Mucosa of descending colon (tissue), 3 donors: ENCODE measurements around the gene SLC38A11. TPM values are rescaled to one million over a fixed set of nuclear protein-coding genes. Genes with fewer than 3 reads are reported as not detected.

Experiments
- ATAC-seq: fragments of 200-7000 bp; cut with Tn5 transposase; one replicate; pipeline ENCODE4 v1.9.1; 2020; ENCODE audit warnings: mild to moderate bottlenecking, moderate library complexity
- DNase-seq, 3 donors: peaks; one replicate each; pipeline ENCODE4 v3.0.0-alpha.2; 2020
- H3K36me3 ChIP-seq: fragments of 200-600 bp; one replicate; pipeline ENCODE4 v1.8.0; 2021; ENCODE audit warnings: low read depth, mild to moderate bottlenecking
- H3K4me1 ChIP-seq: fragments of 200-600 bp; one replicate; pipeline ENCODE4 v1.8.0; 2021; ENCODE audit warnings: low read depth, mild to moderate bottlenecking
- H3K4me3 ChIP-seq: fragments of 200-600 bp; one replicate; pipeline ENCODE4 v1.8.0; 2021; ENCODE audit warnings: mild to moderate bottlenecking
- H3K9me3 ChIP-seq: fragments of 200-600 bp; one replicate; pipeline ENCODE4 v1.8.0; 2021; ENCODE audit warnings: mild to moderate bottlenecking
- intact Hi-C, 2 donors: fragments of 100-400 bp; cut with DNase I in 1 of 2; cut with micrococcal nuclease in 1 of 2; formaldehyde crosslinking; loops; one replicate each; pipeline versions ENCODE4 v1.11.0 to v1.11.1; 2022; cut with DNase I, micrococcal nuclease
- total RNA-seq, 3 donors: library from RNA; stranded (reverse); fragmentation: NEBNext Ultra II Directional in 2 of 3; extraction: Animal tissue kit (Norgen Biotek cat#: 25700) in 2 of 3; gene quantifications; one replicate each; pipeline versions ENCODE4 v1.2.1 to v1.2.4, GENCODE V29; 2021 to 2023
- TF ChIP-seq, protein P1 (sequence below): fragments of 200-600 bp; IDR thresholded peaks from one replicate; pipeline ENCODE4 v1.8.0; 2022; ENCODE audit warnings: antibody characterized with exemption, mild to moderate bottlenecking
- donor health status: DM: no; HTN: no; CAD: no; lungs with moderate emphysema.
- donor health status: DM: no; HTN: no; CAD: no.
- donor health status: DM: no; HTN: yes; CAD: no.

SLC38A11 gene
- total RNA-seq, 3 donors from 2014 or later: 2.1 to 8.6 (median 2.5) TPM

DNA sequence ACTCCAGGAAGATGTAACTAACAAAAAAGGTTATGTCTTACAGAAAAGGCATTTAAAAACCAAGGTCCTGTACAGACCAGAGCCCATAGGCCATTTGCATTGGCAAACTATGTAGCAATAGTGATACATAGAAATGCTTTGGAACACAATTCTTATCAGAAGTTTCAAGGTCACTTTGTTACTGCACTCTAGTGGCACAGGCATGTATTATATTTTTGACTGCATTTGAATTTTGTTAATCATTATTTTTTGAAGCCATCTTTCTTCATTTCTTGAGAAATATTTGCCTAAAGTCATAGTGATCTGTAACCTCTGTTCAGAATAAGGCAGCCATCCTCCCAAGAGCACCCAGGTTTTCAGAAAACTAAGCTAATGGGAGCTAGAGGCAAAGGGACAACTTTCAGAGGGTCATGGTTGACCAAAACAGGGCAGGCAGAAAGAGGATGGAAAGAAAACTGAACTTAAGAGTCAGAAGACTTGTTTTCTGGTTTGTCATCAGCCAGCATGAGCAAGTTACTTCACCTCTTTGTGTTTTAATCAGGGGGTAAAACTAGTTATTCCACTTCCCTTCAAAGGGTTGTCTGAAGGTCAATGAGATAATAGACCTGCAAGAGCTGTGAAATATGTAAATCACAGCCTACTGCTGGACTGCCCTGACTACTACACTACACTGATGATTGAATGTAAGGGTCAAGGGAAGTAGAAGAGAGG lies 41.5 kb downstream of the SLC38A11 start:
- Histone ChIP-seq H3K36me3 (no peaks in the 10 kb centered on the region), H3K9me3 (no peaks in the 10 kb centered on the region), H3K4me3 (no peak overlapping the region), H3K4me1 (peaks cover 12% of the 10 kb centered on the region)
- intact Hi-C loops: loop anchor here (5.0 to 10.0 kb wide), 2 partner anchors 71 to 179 kb away; partner anchors contain the start of gene COBLL1 (in 1 of the 2)
- TF ChIP-seq, protein P1, sequence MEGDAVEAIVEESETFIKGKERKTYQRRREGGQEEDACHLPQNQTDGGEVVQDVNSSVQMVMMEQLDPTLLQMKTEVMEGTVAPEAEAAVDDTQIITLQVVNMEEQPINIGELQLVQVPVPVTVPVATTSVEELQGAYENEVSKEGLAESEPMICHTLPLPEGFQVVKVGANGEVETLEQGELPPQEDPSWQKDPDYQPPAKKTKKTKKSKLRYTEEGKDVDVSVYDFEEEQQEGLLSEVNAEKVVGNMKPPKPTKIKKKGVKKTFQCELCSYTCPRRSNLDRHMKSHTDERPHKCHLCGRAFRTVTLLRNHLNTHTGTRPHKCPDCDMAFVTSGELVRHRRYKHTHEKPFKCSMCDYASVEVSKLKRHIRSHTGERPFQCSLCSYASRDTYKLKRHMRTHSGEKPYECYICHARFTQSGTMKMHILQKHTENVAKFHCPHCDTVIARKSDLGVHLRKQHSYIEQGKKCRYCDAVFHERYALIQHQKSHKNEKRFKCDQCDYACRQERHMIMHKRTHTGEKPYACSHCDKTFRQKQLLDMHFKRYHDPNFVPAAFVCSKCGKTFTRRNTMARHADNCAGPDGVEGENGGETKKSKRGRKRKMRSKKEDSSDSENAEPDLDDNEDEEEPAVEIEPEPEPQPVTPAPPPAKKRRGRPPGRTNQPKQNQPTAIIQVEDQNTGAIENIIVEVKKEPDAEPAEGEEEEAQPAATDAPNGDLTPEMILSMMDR: no peak
- peak; percentile 56 for ATAC-seq
- DNase-seq: no peak

DNA sequence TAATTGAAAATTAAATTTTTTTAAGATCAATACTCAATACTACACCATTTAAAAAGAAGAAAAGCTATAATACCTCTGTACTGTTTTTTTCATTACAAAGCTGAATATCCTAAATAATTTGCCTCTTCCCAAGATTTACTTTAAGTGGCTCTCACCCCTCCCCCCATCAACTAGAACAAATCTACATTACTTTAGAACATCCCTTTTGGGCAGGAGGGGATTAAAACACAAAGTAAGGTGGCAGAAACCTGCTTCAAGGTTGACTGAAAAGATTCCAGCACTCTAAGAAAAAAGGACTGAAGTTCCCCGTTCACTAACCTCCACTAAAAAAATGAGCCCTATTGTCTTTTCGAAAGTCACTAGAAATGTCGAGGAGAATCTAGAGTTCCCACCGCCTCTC lies 42.3 kb downstream of the SLC38A11 start:
- peaks cover 12% of the 10 kb centered on the region for H3K4me1 ChIP-seq
- ATAC-seq (no peak), DNase-seq (no peak)
- H3K36me3 ChIP-seq: no peaks in the 10 kb centered on the region
- H3K9me3 ChIP-seq: no peaks in the 10 kb centered on the region
- intact Hi-C loops: loop anchor here (5.0 to 10.0 kb wide), 2 partner anchors 71 to 178 kb away; partner anchors contain the start of gene COBLL1 (in 1 of the 2)
- TF ChIP-seq, protein P1: no peak
- no peak overlapping the region for H3K4me3 ChIP-seq

DNA sequence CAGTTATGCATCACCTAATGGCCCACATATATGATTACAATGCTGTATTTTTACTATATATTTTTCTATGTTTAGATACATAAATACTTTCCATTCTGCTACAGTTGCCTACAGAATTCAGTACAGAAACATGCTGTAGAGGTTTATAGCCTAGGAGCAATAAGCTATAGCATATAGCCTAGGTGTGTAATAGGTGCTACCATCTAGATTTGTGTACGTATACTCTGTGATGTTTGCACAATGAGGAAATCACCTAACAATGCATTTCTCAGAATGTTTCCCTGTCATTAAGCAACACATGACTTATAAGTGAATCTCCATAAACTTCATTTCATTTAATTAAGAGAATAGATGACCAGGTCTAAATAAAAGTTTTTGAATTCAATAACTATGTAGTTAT lies 43.5 kb downstream of the SLC38A11 start:
- ATAC-seq (peak; percentile 78), DNase-seq (no peak)
- no peak overlapping the region for H3K4me3 ChIP-seq
- intact Hi-C loops: loop anchor here (5.0 to 10.0 kb wide), 2 partner anchors 70 to 177 kb away; partner anchors contain the start of gene COBLL1 (in 1 of the 2)
- TF ChIP-seq, protein P1: no peak
- no peaks in the 10 kb centered on the region for H3K9me3 ChIP-seq
- peaks cover 12% of the 10 kb centered on the region for H3K4me1 ChIP-seq
- H3K36me3 ChIP-seq: no peaks in the 10 kb centered on the region

DNA sequence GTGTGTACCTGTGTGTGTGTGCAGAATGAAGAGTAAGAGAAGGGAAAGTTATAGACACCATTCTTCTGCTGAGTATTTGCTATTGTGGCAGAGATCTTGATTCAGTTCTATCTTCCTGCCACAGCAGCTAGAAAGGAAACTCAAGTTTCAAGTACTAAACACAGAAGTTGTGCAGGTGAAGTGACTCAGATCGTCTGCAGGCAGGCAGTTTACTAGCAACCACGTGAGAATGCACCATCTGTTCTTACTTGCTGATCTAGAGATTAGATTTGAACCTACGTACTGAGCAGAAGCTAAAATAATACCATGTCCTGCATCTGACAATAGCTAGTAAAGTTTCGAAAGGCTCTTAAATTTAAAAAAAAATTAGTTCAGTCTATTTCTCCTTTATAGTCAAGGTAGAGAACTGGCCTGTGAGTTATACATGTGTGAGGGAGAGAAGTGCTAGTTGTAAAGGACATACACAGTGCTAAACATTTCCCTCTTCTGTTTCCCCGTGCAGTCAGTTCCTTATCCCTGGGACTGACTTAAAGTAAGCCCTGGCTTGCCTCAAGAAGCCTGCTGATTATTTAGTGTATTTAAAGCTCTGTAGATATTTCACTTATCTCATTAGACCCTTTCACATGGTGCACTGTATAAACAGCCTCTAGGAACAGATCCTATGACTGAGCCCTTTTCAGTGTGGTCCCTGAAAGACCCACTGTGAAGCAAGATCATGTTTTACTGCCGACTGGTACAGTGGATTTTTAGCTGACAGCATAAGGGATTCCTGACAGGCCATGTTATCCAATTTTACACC lies 45.0 kb downstream of the SLC38A11 start:
- H3K4me3 ChIP-seq: no peak overlapping the region
- peaks cover 12% of the 10 kb centered on the region for H3K4me1 ChIP-seq
- H3K9me3 ChIP-seq: no peaks in the 10 kb centered on the region
- peak; percentile 91 for ATAC-seq
- TF ChIP-seq, protein P1: no peak
- DNase-seq: peak in 1 of 3 donors; percentile 55
- intact Hi-C loops: loop anchor here (5.0 to 10.0 kb wide), 2 partner anchors 68 to 175 kb away; partner anchors contain the start of gene COBLL1 (in 1 of the 2)
- H3K36me3 ChIP-seq: no peaks in the 10 kb centered on the region

- TF ChIP-seq, protein P1: no peak
- Histone ChIP-seq H3K4me1 (peaks cover 11% of the 10 kb centered on the region), H3K9me3 (no peaks in the 10 kb centered on the region), H3K36me3 (no peaks in the 10 kb centered on the region), H3K4me3 (no peak overlapping the region)
- ATAC-seq (no peak), DNase-seq (no peak)
- intact Hi-C loops: no loop called here
These were observed 48.4 kb downstream of the SLC38A11 start for GRCh38 chr2:164906947-164907346.
